ENCODE measurements around the gene VGLL4. TPM values are rescaled to one million over a fixed set of nuclear protein-coding genes. Genes with fewer than 3 reads are reported as not detected.
"Not testable (repeated sequence)": the region's sequence is repeated elsewhere in the genome, so short reads cannot be mapped to it uniquely, and the experiment has no call there.

The VGLL4 gene
- 26.2 TPM for total RNA-seq
- long read RNA-seq, partial matches to known transcripts = 8 of 28 reads
- long read RNA-seq, other reads (novel, unspliced or antisense) = 17 of 28 reads

- intact Hi-C loops (cut with micrococcal nuclease) = no loop called here
- ATAC-seq = peak; percentile 90
- DNase-seq = peak; percentile 94
Measured at GRCh38 chr3:11643605-11644087, at the start of gene VGLL4. Gene VGLL4, minus strand, starts transcription at chr3:11643915. Its CDS starts 397 bp downstream, at chr3:11643518.

DNA sequence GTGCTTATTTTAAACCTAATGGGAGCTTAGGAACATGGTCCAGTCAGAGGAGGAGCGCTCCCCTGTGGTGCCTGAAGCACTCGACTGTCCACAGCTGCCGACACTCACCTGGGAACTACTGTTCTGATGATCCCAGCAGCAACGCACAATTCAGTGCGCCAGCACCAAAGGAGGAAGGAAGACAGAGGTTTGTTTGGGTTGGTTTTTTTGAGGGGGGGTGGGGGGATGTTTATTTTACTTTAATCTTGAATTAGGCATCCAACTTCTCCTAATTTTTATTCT lies 48.8 kb upstream of the VGLL4 start:
- ATAC-seq (no peak), DNase-seq (no peak)
- intact Hi-C loops (cut with micrococcal nuclease) = no loop called here

DNA sequence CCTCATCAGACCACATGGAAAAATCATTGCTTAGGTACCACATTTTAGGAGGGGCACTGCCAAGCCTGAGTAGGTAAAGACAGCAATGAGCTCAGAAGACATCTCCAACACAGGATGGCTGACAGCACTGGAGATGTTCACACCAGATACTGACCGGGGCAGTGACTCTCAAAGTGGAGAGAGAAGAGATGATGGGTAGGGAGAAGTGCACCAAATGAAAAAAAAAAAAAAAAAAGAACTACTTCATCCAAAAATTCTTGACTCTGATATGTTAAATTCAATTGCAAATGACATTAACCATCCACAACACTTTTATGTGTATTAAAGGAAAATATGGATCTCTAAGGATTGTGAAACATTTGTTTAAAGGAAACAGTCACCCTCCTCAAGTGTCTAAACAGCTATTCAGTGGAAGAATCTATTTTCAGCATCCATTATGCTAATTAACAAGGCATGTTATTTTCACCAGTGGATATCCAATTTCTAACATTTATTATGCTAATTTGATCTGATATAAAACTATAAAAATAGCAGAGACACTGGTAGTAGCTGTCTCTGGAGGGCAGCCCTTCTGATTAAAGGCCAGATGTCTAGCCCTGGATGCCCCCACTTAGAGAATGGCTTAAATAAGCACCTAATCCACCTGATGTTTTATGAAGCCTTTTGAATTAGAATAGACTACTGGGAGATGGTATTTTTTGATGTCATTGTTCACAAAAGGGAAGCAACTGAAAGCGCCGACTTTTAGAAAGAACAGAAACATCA lies 48.2 kb upstream of the VGLL4 start:
- no peak for ATAC-seq
- DNase-seq = no peak
- intact Hi-C loops (cut with micrococcal nuclease) = no loop called here

GRCh38 chr3:11690863-11691766 lies 47.4 kb upstream of the VGLL4 start:
- no peak for DNase-seq
- intact Hi-C loops (cut with micrococcal nuclease) = no loop called here
- ATAC-seq = no peak

DNA sequence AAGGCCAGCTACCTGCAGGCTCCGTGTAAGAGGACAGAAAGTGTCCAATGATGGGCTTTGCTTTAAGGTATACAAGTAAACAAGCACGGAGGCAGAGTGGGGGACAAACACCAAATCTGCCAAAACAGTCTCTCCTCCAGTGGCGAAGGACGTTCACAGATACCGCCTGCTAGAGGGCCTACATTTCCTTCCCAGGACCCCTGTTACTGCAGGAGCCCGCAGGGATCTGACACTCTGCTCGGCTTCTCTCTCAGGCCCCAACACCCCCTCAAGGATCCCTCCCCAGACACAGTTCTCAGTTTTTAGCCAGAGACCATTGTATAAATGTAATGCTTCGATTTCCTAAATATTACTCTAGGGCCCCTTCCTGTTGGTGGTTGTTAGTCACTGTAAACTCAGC lies 46.0 kb upstream of the VGLL4 start:
- ATAC-seq (no peak), DNase-seq (no peak)
- intact Hi-C loops (cut with micrococcal nuclease) = no loop called here

- intact Hi-C loops (cut with micrococcal nuclease); DNase-seq: not testable (repeated sequence)
Measured at GRCh38 chr3:11684980-11685379, 41.3 kb upstream of the VGLL4 start.

DNA sequence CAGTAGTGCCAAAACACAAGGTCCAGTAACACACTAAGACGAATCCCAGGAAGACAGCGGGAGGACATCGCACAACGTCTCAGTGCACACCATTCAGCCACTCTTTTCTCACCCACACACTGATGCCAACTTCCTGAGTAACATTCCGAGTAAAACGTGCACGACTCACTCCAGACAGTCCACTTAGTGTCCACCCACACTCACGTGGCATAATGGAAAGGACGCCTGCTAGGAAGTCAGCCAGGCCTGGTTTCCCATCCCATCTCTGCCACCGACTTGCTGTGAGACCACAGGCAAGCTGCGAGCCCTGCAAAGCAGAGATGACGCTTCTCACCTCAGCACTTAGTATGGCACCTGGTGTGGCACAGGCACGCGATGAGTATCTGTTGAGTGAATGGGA lies 36.8 kb upstream of the VGLL4 start:
- DNase-seq (no peak), ATAC-seq (no peak)
- intact Hi-C loops (cut with micrococcal nuclease) = no loop called here

More at GRCh38 chr3:11684980-11685379, 41.3 kb upstream of the VGLL4 start:
- ATAC-seq = not testable (repeated sequence)

DNA sequence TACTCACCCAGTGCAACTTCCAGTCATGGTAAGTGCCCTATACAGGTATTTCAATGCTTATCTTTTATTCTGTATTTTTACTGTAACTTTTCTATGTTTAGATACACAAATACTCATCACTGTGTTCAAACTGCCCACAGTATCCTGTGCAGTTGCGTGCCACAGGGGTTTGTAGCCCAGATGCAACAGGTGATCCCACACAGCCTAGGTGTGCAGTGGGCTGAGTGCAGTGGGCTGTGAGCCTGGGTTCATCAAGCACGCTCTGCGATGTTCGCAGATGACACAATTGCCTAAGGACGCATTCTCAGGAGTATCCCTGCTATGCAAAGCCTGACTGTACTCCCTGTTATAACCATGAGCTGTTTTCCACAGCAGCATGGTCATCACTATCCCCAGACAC lies 36.2 kb upstream of the VGLL4 start:
- ATAC-seq (no peak), DNase-seq (no peak)
- intact Hi-C loops (cut with micrococcal nuclease) = no loop called here

DNA sequence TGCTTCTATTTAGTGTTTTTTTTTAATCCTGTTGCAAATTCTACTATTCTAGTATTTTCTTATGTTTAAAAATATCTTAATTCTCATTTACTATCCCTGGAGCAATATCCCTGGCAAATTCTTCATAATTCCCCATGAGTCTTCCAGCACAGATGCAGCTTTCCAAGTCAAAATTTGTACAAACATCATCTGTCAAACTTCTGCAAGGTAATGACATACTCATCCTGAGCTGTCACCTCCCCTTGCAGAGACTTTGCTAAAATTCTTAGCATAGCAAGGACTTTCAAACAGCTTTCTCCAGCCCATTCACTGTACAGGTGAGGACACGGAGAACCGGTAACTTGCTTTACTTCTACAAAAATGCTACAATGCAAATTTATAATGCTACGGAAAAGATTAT lies 28.6 kb upstream of the VGLL4 start:
- intact Hi-C loops (cut with micrococcal nuclease) = no loop called here
- ATAC-seq (no peak), DNase-seq (no peak)

DNA sequence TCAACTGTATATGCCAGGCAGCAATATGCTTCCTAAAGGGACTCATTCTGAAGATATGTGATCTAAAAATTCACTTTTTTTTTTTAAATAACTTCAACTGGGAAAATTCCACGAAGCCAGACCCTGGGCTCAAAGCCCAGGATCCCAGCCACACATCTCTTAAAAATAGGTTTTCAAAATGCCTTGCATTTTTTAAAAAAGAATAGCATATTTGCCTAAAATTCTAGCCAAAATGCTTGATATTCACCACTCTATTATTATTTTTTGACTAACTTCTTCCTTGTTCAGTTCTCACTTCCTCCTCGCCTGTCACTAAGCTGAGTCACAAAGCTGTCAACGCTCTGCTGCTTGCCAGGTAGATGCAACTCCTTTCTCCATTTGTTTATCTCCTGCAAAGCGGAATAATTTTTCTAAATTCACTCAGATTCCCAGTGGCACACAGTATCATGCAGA lies 28.0 kb upstream of the VGLL4 start:
- DNase-seq (peak; percentile 39), ATAC-seq (peak; percentile 74)
- intact Hi-C loops (cut with micrococcal nuclease) = no loop called here

DNA sequence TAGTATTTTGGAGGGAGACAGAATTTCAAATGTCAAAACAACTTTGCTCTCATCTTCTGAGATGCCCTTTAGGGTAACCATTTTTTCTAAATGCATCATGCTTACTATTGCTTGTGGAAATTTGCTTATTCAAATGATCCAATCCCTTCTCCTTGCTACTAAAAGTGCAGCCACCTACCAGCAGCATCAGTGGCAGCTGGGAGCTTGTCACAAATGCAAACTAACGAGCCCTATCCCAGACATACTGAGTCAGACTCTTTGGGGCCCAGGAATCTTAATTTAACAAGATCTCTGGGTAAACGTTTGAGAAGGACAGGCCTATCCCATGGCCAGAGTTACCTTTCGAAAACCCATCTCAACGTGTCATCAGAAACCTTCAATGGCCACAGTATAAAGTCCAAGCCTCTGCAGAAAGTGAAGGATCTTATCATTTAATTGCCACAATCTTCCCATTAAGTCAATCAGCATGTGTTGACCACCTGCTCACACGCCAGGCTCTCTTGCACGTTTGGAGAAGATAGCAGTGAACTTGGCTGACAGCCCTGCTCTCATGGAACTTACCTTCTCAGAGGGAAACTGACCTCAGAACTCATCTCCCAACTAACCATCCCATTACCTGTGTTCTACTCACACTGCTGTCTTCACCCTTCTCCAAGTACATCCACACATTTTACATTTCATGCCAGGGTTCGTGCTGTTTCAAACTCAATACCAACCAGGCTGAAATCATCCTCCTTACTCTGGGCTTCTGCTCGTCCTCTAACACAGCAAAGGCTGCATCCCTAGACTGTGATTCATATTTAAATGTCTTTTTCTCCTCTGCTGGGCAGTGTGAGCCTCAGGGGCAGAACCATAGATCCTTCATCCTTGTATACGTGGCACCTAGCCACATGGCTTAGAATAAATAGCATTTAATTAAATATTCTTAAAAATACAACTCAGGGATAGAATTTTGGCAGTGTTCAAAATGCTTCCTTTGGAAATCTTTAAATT lies 24.8 kb upstream of the VGLL4 start:
- intact Hi-C loops (cut with micrococcal nuclease) = no loop called here

DNA sequence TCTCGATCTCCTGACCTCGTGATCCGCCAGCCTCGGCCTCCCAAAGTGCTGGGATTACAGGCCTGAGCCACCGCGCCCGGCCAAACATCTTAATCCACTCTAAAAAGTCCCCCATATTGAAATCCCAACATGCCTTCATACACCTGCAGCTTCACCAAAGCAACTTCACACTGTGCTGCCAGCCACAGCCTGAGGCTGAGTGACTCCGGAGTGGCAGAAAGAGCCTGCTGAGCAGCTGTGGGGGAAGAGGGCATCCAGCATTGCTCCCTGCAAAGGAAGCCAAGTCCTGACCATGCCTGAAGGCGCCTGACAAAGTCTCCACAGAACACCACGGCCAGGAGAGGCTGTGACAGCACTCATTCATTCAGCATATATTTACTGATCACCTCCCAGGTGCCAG lies 21.6 kb upstream of the VGLL4 start:
- ATAC-seq (no peak), DNase-seq (no peak)
- intact Hi-C loops (cut with micrococcal nuclease) = no loop called here

More for the DNA sequence above, 24.8 kb upstream of the VGLL4 start:
- no peak for DNase-seq
- no peak for ATAC-seq

GRCh38 chr3:11662392-11662990 lies 18.8 kb upstream of the VGLL4 start:
- DNase-seq (no peak), ATAC-seq (no peak)
- intact Hi-C loops (cut with micrococcal nuclease) = no loop called here

DNA sequence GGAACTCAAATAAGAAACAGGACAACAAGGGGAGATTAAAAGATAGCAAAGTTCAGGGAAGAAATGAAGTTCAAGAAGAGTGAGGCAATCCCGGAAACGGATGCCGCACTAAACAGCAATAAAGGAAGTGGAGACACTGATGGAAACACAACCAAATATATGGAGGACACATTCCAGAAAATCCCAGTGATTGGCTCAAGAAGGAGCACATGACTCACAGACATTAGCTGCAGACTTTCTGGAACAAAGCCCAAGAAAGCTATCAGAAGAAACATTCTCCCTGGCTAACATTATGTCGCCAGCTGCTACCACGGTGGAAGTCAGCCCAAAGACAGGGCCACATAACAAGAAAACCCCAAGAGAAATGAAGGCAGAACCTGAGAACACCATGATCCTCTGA lies 18.1 kb upstream of the VGLL4 start:
- DNase-seq (no peak), ATAC-seq (peak; percentile 52)
- intact Hi-C loops (cut with micrococcal nuclease) = no loop called here

GRCh38 chr3:11661052-11661656 lies 17.4 kb upstream of the VGLL4 start:
- ATAC-seq (no peak), DNase-seq (no peak)
- intact Hi-C loops (cut with micrococcal nuclease) = no loop called here

DNA sequence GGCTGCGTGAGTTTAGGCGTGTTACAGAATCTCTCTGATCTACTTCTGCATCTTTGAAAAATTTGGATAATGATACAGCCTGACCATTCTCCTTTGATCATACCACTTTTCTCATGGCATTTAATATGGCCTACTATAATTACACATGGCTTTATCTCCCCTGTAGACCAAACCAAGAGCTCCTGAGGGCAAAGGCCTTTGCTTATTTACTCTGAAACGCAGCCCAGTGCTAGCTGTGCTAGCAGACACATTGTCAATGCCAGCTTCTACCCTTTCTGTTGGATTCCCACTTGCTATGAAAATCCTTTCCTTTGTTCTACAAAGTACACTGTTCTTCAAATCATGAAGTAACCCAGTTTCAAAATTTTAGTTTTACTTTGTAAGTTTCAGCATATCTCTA lies 16.5 kb upstream of the VGLL4 start:
- intact Hi-C loops (cut with micrococcal nuclease) = no loop called here
- DNase-seq (no peak), ATAC-seq (no peak)

DNA sequence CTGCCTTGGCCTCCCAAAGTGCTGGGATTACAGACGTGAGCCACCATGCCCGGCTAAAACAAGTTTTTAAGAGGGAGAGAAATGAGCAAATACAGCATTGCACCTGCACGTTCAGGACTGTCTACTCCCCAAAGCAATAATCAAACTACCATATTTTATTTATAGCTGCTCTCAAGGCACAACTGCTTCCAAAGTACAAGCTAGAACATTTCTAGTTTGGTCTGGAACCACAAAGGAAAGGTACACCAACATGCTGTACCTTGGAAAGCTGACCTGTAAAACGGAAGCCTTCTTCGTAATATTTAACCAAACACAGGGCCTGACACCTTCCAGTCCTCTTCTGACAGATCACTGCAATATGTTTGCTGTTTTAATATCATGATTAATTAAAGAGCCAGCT lies 14.5 kb upstream of the VGLL4 start:
- intact Hi-C loops (cut with micrococcal nuclease) = loop anchor here (10.0 kb wide), 1 partner anchor 147 kb away; no protein-coding TSS in a partner anchor
- DNase-seq (no peak), ATAC-seq (no peak)

Measured in left ventricle myocardium superior (tissue), 1 donor.